Pons (tissue), 1 donor: ENCODE measurements around the gene PGP.

Source experiments
- DNase-seq: peaks from one replicate; pipeline ENCODE4 v3.0.0-alpha.2; 2016; ENCODE audit warnings: low spot score

PGP gene

GRCh38 chr16:2237102-2237482 is 22.5 kb upstream of the PGP start:
- no peak for DNase-seq

- no peak for DNase-seq
Observed at GRCh38 chr16:2236337-2237101, 21.9 kb upstream of the PGP start, which contains the start of gene DNASE1L2. TSS of gene DNASE1L2 (plus strand) at chr16:2236444. CDS start at chr16:2236817, 373 bp downstream.

- no peak for DNase-seq
Observed at GRCh38 chr16:2235695-2236336, 21.2 kb upstream of the PGP start.

- DNase-seq, result no peak
Observed at GRCh38 chr16:2235234-2235651, 20.6 kb upstream of the PGP start.

GRCh38 chr16:2234813-2235170 is 20.2 kb upstream of the PGP start:
- DNase-seq, result no peak

GRCh38 chr16:2233872-2234812 is 19.5 kb upstream of the PGP start:
- DNase-seq, result no peak

- no peak for DNase-seq
Observed at GRCh38 chr16:2233046-2233775, 18.6 kb upstream of the PGP start.

- no peak for DNase-seq
Observed at GRCh38 chr16:2232094-2232990, 17.7 kb upstream of the PGP start.

GRCh38 chr16:2231016-2231931 is 16.6 kb upstream of the PGP start:
- DNase-seq, result no peak

- no peak for DNase-seq
Observed at GRCh38 chr16:2230376-2230775, 15.7 kb upstream of the PGP start.

- DNase-seq, result no peak
Observed at GRCh38 chr16:2229632-2230250, 15.1 kb upstream of the PGP start.

- no peak for DNase-seq
Observed at GRCh38 chr16:2229091-2229490, 14.5 kb upstream of the PGP start.

GRCh38 chr16:2228161-2228824 is 13.7 kb upstream of the PGP start:
- no peak for DNase-seq

GRCh38 chr16:2226918-2227317 is 12.3 kb upstream of the PGP start:
- no peak for DNase-seq

GRCh38 chr16:2226245-2226793 is 11.7 kb upstream of the PGP start:
- DNase-seq, result no peak

- no peak for DNase-seq
Observed at GRCh38 chr16:2223942-2224486, 9.4 kb upstream of the PGP start.

GRCh38 chr16:2223221-2223941 is 8.7 kb upstream of the PGP start, which contains the start of gene E4F1:
TSS of gene E4F1 (plus strand) at chr16:2223591. CDS start at chr16:2223614, 23 bp downstream.
- peak; percentile 97 for DNase-seq
